ENCODE measurements around the gene TEX11.

TEX11 gene

GRCh38 chrX:70485466-70485865 lies 423.0 kb downstream of the TEX11 start:
- no peak for DNase-seq

- DNase-seq = no peak
These were observed 426.2 kb downstream of the TEX11 start for GRCh38 chrX:70482300-70482699.

GRCh38 chrX:70481471-70482270 lies 426.8 kb downstream of the TEX11 start:
- DNase-seq = no peak

GRCh38 chrX:70480660-70481018 lies 427.9 kb downstream of the TEX11 start:
- DNase-seq = no peak

- DNase-seq = no peak
These were observed 428.4 kb downstream of the TEX11 start for GRCh38 chrX:70479922-70480659.

GRCh38 chrX:70479247-70479921 lies 429.1 kb downstream of the TEX11 start:
- DNase-seq = no peak
